Stimulated activated CD8-positive, alpha-beta memory T cell treated with anti-CD3 and anti-CD28 coated beads, Interleukin-7, amount 100 ng/mL, for 48 hours (primary cell): ENCODE results near the gene ARMC7.
A peak's percentile ranks its signal among the peaks of the same experiment; 100 is the strongest.
"Not testable (repeated sequence)": the region's sequence is repeated elsewhere in the genome, so short reads cannot be mapped to it uniquely, and the experiment has no call there.

Experiments used
- DNase-seq, 2 donors: peaks; one replicate each; pipeline ENCODE4 v3.0.0-alpha.2; 2020; ENCODE audit warnings: low read depth in 1 of 2; ENCODE audit errors: extremely low read depth in 1 of 2

Gene ARMC7

DNA sequence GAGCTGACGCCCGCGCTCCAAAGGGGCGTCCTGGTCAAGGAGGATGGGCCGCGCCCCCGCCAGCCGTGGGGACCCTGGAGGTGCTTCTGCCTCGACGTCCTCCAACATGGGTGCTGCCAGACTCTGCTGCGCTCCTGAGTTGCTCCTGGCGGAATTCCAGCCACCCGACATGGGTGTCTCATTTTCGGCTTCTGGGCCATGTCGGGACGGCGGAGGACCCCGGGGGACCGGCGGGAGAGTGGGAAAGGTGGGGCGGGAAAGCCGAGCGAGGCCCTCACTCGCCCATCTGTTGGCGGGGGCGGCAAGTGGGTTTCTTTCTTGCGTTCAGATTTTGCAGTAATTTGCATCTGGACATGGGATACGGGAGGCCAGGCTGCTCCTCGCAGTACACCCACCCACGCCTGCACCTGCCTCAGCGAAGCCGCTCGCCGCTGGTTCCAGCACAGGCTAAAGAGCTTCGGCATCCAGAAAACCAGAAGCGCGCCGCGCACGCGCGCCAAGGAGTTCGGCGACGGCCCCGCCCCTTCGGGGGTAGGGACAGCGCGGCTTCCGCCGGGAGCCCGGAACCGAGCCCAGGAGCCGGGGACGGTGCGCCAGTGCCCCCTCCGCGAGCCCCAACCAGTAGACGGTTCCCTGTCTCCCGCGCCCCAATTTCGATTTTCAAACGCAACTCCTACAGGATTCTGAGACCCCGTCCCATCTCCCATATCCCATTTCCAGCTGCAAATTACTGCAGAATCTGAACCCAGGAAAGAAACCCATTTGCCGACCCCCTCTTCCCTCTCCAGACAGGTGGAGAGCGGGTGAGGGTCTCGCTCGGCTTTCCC lies at the start of gene ARMC7:
Gene ARMC7 (plus strand): TSS at position 563 of the 827 bp plus-strand sequence. CDS start 320 bp downstream, outside the sequence.
- peak; percentile 88 for DNase-seq

DNA sequence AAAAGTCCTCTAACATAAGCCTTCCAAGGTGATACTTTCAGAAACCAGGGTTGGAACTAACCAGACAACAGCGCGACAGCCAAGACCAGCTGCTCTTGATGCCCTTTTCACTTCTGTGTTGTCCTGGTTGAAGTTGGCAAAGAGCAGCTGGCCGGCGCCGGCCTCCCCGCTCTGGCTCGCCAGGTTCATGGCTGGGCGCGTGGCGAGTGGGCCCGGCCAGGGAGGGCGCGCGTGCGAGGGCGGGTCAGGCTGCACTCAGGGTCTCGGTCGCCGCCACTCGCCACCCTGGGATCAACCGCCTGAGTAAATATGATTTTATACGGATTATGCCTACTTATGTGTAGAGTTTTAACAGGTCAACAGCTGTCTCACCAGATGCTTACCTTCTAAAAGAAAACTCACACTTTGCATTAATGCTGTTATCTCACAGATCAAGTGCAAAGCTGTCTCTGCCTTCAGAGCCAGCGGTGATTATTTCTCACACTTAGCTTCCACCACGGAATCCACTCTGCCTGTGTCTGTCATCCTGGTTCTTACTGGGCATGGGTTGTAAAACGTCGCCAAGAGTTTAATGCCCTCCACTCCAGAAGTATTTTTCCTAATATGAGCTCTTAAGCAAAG lies 49.2 kb upstream of the ARMC7 start:
- no peak for DNase-seq

DNA sequence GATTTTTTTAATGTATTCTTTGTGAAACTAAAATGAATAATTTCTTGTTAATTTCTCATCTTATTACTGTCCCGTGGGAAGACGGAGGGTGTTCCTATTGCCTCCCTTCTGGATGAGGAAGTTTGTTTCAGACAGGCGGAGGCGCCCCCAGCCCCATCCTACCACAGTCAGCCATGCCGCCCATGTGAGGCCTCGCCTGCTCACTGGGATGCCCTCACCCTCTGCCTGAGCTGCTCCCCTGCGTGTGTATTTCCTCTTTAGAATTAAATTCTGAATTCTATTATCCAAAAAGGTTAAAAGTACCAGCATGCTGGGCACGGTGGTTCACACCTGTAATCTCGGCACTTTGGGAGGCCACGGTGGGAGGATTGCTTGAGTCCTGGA lies 48.7 kb upstream of the ARMC7 start:
- DNase-seq = no peak

GRCh38 chr17:75061618-75062017 lies 48.2 kb upstream of the ARMC7 start:
- no peak for DNase-seq

- DNase-seq = no peak
These were observed 46.6 kb upstream of the ARMC7 start for GRCh38 chr17:75063201-75063600.

DNA sequence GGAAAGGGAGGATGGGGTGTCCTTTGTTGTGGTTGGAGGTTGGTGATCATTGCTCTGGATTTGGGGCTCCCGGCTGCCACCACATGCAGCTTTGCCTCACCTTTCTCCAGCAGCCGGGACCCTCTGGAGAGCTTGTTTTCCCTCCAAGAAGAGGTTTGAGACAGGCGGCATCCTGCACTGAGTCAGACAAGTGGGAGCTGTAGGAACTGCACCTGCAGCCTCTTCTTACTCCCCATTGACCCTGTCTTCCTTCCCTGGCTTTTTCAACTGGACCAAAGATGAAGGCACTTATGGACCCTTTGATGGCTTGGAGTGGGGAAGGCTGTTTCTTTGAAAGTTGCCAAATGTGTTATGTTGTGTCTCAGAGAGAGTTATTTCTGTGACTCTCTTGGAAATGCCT lies 46.1 kb upstream of the ARMC7 start:
- no peak for DNase-seq

DNA sequence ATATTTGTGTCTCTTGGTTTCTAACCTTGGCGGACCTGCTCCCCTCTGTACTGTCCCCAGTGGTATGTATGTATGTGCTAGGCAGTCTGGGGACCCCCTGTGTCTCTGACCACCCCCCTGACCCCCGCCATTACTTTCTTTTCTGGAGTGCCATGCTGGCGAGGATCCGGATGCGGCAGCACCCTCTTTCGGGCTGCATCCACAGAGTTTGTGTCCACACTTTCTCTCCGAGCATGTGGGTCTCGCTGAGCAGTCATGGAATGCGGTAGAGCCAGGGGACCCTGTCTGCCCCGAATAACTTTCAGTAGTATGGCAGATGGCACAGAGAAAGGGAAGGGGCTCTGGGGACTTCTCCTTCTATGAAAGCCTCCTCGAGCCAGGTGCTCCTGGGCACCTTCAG lies 45.7 kb upstream of the ARMC7 start:
- DNase-seq = no peak

- DNase-seq = no peak
These were observed 45.3 kb upstream of the ARMC7 start for GRCh38 chr17:75064460-75064859.

DNA sequence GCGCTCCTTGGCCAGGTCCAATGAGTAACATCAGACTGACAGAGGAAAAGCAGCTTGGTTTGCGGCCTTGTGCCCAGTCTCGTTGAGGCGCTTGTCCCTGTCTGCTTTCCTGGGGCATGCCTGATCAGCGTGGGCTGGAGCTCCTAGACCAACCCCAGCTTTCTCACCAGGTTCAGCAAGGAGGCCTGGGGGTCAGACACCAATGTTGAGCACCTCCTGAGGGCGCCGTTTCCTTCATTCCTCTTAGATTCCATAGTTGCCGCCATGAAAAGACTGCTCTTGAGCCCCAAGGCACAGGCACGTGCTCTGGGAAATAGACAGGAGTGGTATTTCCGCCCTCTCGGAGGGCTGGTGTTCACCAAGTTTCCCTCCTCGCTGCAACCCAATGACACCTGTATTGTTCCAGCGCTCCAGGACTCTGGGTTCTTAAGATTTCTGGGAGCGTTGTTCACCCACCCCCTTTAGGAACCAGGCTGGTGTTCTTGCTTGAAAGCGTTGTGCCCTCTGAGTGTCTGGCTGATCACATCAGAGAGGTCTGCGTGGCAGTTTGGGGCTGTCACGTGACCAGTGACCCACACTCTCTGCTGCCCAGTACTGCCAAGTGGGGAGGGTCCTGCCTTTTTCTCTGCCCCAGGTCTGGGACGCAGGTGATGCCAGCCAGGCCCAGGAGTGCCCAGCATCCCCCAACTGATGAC lies 44.8 kb upstream of the ARMC7 start:
- DNase-seq = no peak

DNA sequence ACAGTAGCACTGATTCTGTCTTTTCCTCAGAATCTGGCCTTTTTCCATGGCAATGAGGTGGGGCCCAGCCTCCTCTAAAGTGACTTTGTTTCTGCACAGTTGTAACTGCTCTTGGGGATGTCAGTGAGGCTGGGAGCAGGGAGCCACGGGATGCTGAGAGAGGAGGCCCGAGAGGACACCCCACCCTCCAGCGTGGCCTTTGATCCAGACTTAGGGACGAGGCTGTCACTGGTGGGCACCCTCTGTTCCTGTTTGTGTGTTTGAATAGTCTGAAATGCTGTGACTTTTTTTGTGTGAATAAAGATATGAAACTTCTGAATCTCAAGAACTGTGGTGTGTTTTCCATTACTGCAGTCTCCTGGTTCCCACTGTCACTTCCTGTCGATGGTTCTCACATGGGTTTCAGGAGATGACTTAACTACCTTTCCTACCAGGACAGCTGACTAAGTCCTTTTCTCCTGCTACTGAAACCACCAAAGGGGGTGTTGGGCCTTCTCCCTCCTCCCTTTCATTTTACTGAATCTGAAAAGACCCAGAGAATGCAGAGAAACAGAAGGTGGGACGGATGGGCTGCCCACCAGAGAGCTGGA lies 44.1 kb upstream of the ARMC7 start:
- no peak for DNase-seq

- DNase-seq = no peak
These were observed 41.9 kb upstream of the ARMC7 start for GRCh38 chr17:75067856-75068255.

- no peak for DNase-seq
These were observed 41.0 kb upstream of the ARMC7 start for GRCh38 chr17:75068750-75069149.

- DNase-seq = no peak
These were observed 40.0 kb upstream of the ARMC7 start for GRCh38 chr17:75069783-75070182.

DNA sequence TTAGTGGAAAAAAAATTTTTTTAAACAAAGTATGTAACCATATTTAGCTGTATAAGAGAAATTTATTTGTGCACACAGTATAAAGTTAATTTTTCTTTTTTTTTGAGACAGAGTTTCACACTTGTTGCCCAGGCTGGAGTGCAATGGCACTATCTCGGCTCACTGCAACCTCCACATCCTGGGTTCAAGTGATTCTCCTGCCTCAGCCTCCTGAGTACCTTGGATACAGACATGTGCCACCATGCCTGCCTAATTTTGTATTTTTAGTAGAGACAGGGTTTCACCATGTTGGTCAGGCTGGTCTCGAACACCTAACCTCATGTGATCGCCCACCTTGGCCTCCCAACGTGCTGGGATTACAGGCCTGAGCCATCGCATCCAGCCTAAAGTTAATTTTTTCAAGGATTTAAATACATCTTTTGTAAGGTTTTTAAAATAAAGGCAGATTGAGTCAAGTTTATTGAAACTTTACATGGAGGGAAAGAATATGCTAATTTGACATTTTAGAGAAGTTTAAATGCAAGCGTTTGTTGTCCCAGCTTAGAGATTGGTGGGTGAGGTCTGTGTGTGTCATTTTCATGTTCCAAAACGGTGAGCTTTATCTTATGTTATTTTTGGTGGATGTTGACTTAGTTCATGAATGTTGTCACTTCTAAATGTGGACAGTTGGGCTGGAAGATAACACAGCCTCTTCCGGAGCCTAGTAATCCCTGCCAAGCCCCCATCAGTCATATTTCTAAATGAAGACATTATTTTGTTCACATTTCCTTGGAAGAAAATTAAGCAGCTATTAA lies 38.1 kb upstream of the ARMC7 start:
- DNase-seq = not testable (repeated sequence)

GRCh38 chr17:75072909-75073308 lies 36.9 kb upstream of the ARMC7 start:
- DNase-seq = not testable (repeated sequence)

- DNase-seq = no peak
These were observed 36.1 kb upstream of the ARMC7 start for GRCh38 chr17:75073618-75074047.

DNA sequence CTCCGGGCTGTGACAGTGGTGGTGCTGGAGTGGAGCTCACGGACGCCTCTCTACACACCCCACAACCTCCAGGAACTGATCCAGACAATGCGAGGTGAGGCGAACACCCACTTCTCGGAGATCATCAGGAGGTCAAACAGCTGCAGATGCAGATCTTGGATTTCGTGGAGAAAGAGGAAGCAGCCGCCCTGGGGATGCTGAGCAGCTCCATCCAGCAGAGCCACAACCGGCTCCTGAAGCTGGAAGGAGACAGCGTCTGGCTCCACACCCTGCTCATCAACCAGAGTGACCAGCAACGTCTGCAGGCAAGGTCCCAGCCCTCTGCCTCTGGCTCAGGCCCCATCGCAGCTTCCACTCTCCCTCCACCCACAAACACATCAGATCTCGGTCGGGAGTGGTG lies 35.2 kb upstream of the ARMC7 start:
- DNase-seq = no peak

DNA sequence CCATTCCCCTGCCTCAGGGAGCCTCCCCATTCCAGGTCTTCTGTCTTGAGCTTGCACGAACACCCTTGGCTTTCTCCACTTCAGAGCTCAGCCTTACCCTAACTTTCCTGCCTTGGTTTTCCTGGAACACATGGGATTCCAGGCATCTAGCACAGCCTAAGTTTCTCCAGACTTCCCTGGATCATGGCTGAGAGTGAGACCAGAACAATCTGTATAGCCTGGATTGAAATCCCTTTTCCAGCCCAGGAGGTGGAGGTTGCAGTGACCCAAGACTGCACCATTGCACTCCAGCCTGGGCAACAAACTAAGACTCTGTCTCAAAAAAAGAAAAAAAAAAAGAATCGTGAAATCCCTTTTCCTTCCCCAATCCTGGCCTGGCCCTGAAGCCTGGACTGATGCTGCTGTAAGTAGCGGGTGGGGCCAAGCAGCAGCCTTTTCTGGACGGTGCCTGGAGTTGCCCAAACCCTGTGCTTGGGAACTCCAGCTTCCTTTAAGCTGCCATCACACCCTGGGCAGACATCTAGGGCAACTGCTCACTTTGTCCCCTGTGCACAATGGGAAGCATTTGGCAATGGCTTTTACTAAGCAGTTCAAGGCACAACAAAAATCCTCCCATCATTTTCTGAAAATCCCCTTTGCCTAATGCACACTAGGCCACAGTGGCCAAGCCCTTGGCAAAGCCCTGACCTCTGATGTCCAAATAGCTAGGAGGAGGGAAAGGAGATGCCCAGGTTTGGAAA lies 34.0 kb upstream of the ARMC7 start:
- no peak for DNase-seq

DNA sequence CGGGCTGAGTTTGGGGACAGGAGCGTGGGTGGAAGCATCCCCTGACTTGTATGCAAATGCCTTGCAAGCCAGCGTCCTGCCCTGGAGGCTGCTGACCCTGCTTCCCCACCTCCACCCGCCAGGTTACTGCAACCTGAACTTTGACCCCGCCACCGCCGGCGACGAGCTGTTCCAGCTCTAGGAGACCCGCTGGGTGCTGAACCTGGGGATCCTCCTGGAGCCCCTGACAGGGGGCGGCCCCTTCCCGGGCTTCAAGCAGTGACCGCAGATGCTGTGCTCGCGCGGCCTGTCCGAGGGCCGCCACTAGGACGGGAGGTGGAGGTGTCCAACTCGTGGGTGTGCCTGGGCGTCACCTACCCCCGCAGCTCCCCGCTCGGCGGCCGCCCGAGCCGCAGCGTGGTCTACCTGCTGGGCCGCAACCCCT lies 32.7 kb upstream of the ARMC7 start:
- no peak for DNase-seq
